PC-3 (cell line): Measurements from ENCODE around the gene RAPGEF4. TPM values are rescaled to one million over a fixed set of nuclear protein-coding genes. Genes with fewer than 3 reads are reported as not detected.

ENCODE experiments used
- ATAC-seq: fragments of 200-7000 bp; cut with Tn5 transposase; 2 replicates; pipeline ENCODE4 v1.9.1; 2020; ENCODE audit warnings: mild to moderate bottlenecking, moderate library complexity
- BruUV-seq: library from RNA; stranded (reverse); fragments of 400-500 nt; replicated peaks from 2 replicates; lab custom pipeline; 2021; lab: Mats Ljungman, UMichigan
- CTCF ChIA-PET: fragments of 300-600 bp; sonication (Branson Sonifier 250); formaldehyde crosslinking; loops from one replicate; lab custom pipeline; 2022; ENCODE audit warnings: antibody characterized with exemption; lab: Charles Lee
- POLR2A ChIA-PET: fragments of 300-600 bp; sonication (Branson Sonifier 250); formaldehyde crosslinking; loops from one replicate; lab custom pipeline; 2022; ENCODE audit warnings: antibody characterized with exemption; ENCODE audit not compliant: unreplicated experiment; lab: Charles Lee
- DNase-seq: peaks from one replicate; pipeline ENCODE4 v3.0.0-alpha.2; 2015
- H2AFZ ChIP-seq: fragments of 300-600 bp; sonication (generic); 2 replicates; pipeline ENCODE4 v1.6.0; 2016; ENCODE audit warnings: antibody characterized with exemption, low read length
- H3F3A ChIP-seq: fragments of 300-600 bp; sonication (generic); one replicate; pipeline ENCODE4 v1.6.0; 2017; ENCODE audit warnings: antibody characterized with exemption, low read length, control low read depth, mild to moderate bottlenecking; ENCODE audit not compliant: unreplicated experiment
- H3K27ac ChIP-seq: fragments of 300-600 bp; sonication (generic); 2 replicates; pipeline ENCODE4 v1.5.1; 2016; ENCODE audit warnings: mild to moderate bottlenecking, low read length
- H3K27me3 ChIP-seq: fragments of 300-600 bp; sonication (generic); 2 replicates; pipeline ENCODE4 v1.6.1; 2016; ENCODE audit warnings: low read length, mixed read lengths
- H3K36me3 ChIP-seq: fragments of 300-600 bp; sonication (generic); 2 replicates; pipeline ENCODE4 v1.6.1; 2016; ENCODE audit warnings: low read depth, mixed run types, low read length, mixed read lengths
- H3K4me1 ChIP-seq: fragments of 300-600 bp; sonication (generic); 2 replicates; pipeline ENCODE4 v1.5.1; 2016; ENCODE audit warnings: low read length; ENCODE audit not compliant: insufficient read depth
- H3K4me2 ChIP-seq: fragments of 300-600 bp; sonication (generic); 2 replicates; pipeline ENCODE4 v1.6.0; 2016; ENCODE audit warnings: low read length
- H3K4me3 ChIP-seq: fragments of 300-600 bp; sonication (generic); 2 replicates; pipeline ENCODE4 v1.5.1; 2016; ENCODE audit warnings: mild to moderate bottlenecking, low read length, mixed read lengths
- H3K79me2 ChIP-seq: fragments of 300-600 bp; sonication (generic); 2 replicates; pipeline ENCODE4 v1.6.1; 2017; ENCODE audit warnings: low read length, mixed read lengths
- H3K9ac ChIP-seq: fragments of 300-600 bp; sonication (generic); 2 replicates; pipeline ENCODE4 v1.6.0; 2016; ENCODE audit warnings: mild to moderate bottlenecking, low read length
- H3K9me2 ChIP-seq: fragments of 300-600 bp; sonication (generic); replicated peaks from 2 replicates; pipeline ENCODE4 v1.6.1; 2016; ENCODE audit warnings: mixed run types, low read length, mixed read lengths
- H3K9me3 ChIP-seq: fragments of 300-600 bp; sonication (generic); 2 replicates; pipeline ENCODE4 v1.6.1; 2016; ENCODE audit warnings: low read length, mixed read lengths
- H4K20me1 ChIP-seq: fragments of 300-600 bp; sonication (generic); 2 replicates; pipeline ENCODE4 v1.6.1; 2016; ENCODE audit warnings: low read length, mixed read lengths
- CTCF ChIP-seq: fragments of 300-600 bp; sonication (generic); conservative IDR thresholded peaks from 2 replicates; pipeline ENCODE4 v1.5.1; 2017; ENCODE audit warnings: antibody characterized with exemption, low read depth, mild to moderate bottlenecking, low read length
- EZH2 ChIP-seq: fragments of 300-600 bp; sonication (generic); IDR thresholded peaks from one replicate; pipeline ENCODE4 v1.6.1; 2017; ENCODE audit warnings: antibody characterized with exemption, mild to moderate bottlenecking, low read length; ENCODE audit not compliant: unreplicated experiment
- EZH2phosphoT487 ChIP-seq: fragments of 300-600 bp; sonication (generic); IDR thresholded peaks from 2 replicates; pipeline ENCODE4 v1.6.1; 2018; ENCODE audit warnings: mild to moderate bottlenecking, antibody characterized with exemption, low read length, borderline replicate concordance
- intact Hi-C: fragments of 100-400 bp; cut with micrococcal nuclease; formaldehyde crosslinking; loops from 2 replicates; pipeline ENCODE4 v1.9.0; 2023
- total RNA-seq: library from RNA; depleted of rRNA; stranded (reverse); fragments of >200 nt; gene quantifications from 2 replicates; pipeline ENCODE4 v1.2.3, GENCODE V29; 2014

RAPGEF4 gene
- total RNA-seq, 1 experiment from 2014 or later: 0.87 TPM

- Histone ChIP-seq H4K20me1 (no peaks in the 10 kb centered on the region), H2AFZ (no peak overlapping the region), H3K4me3 (no peak overlapping the region), H3K4me1 (peaks cover 27% of the 10 kb centered on the region), H3F3A (no peaks in the 10 kb centered on the region), H3K4me2 (no peak overlapping the region), H3K27me3 (no peaks in the 10 kb centered on the region), H3K36me3 (peaks cover 15% of the 10 kb centered on the region; the same call in 1 of the 2 replicates), H3K9me3 (no peaks in the 10 kb centered on the region), H3K27ac (no peak overlapping the region), H3K9me2 (no peaks in the 10 kb centered on the region), H3K79me2 (peaks cover 85% of the 10 kb centered on the region), H3K9ac (no peak overlapping the region)
- intact Hi-C loops: loop anchor here (2.0 kb wide), 1 partner anchor 21 kb away; no protein-coding TSS in a partner anchor
- TF ChIP-seq EZH2: no peak
- TF ChIP-seq CTCF: no peak
- TF ChIP-seq EZH2phosphoT487: no peak
- ChIA-PET CTCF (no interaction called here), POLR2A (no interaction called here)
- BruUV-seq: no TSS peak
- DNase-seq (peak; percentile 36), ATAC-seq (peak; percentile 47; the same call in 1 of the 2 replicates)
Measured at GRCh38 chr2:173087793-173088496, 352.3 kb downstream of the RAPGEF4 start.

GRCh38 chr2:173090276-173090877 is 354.7 kb downstream of the RAPGEF4 start:
- H3K4me1 ChIP-seq: peaks cover 27% of the 10 kb centered on the region
- ChIA-PET POLR2A (no interaction called here), CTCF (no interaction called here)
- no peaks in the 10 kb centered on the region for H3K9me3 ChIP-seq
- no peak overlapping the region for H2AFZ ChIP-seq
- H3K79me2 ChIP-seq: peaks cover 64% of the 10 kb centered on the region
- H3K36me3 ChIP-seq: peaks cover 22% of the 10 kb centered on the region; the same call in 1 of the 2 replicates
- no peak for TF ChIP-seq EZH2phosphoT487
- no peak for TF ChIP-seq EZH2
- TF ChIP-seq CTCF: no peak
- no peak for DNase-seq
- no peaks in the 10 kb centered on the region for H3K9me2 ChIP-seq
- no peak overlapping the region for H3K27ac ChIP-seq
- no peaks in the 10 kb centered on the region for H3F3A ChIP-seq
- intact Hi-C loops: no loop called here
- BruUV-seq: no TSS peak
- H3K9ac ChIP-seq: no peak overlapping the region
- no peak overlapping the region for H3K4me2 ChIP-seq
- no peaks in the 10 kb centered on the region for H3K27me3 ChIP-seq
- no peaks in the 10 kb centered on the region for H4K20me1 ChIP-seq
- ATAC-seq: no peak
- H3K4me3 ChIP-seq: no peak overlapping the region
